Measurements from ENCODE around the gene MYL12B.
"Not testable (repeated sequence)": the region's sequence is repeated elsewhere in the genome, so short reads cannot be mapped to it uniquely, and the experiment has no call there.

MYL12B gene

GRCh38 chr18:3305354-3305762 lies 43.4 kb downstream of the MYL12B start:
- DNase-seq = no peak

GRCh38 chr18:3305933-3306332 lies 44.0 kb downstream of the MYL12B start:
- DNase-seq = no peak

- DNase-seq = no peak
These were observed 44.5 kb downstream of the MYL12B start for GRCh38 chr18:3306391-3306790.

- DNase-seq = no peak
These were observed 51.8 kb downstream of the MYL12B start for GRCh38 chr18:3313685-3314084.

- DNase-seq = not testable (repeated sequence)
These were observed 53.4 kb downstream of the MYL12B start for GRCh38 chr18:3315344-3315743.

- no peak for DNase-seq
These were observed 57.5 kb downstream of the MYL12B start for GRCh38 chr18:3319399-3319798.

GRCh38 chr18:3319894-3320454 lies 58.0 kb downstream of the MYL12B start:
- DNase-seq = no peak

GRCh38 chr18:3321133-3321812 lies 59.3 kb downstream of the MYL12B start:
- DNase-seq = peak; percentile 75

- no peak for DNase-seq
These were observed 62.0 kb downstream of the MYL12B start for GRCh38 chr18:3323900-3324299.
